HG03469 (cell line): ENCODE data around the gene BLVRB.

ENCODE experiments used
- ATAC-seq: cut with Tn5 transposase; IDR thresholded peaks from one replicate; pipeline ENCODE4 v1.9.1; 2021; ENCODE audit warnings: mild to moderate bottlenecking, moderate library complexity, moderate number of reproducible peaks; ENCODE audit not compliant: unreplicated experiment

The BLVRB gene

GRCh38 chr19:40424637-40425449 is 40.7 kb downstream of the BLVRB start:
- ATAC-seq, result no peak

GRCh38 chr19:40423938-40424337 is 41.6 kb downstream of the BLVRB start:
- ATAC-seq, result no peak

GRCh38 chr19:40422748-40423566 is 42.6 kb downstream of the BLVRB start:
- ATAC-seq, result no peak

GRCh38 chr19:40421993-40422747 is 43.4 kb downstream of the BLVRB start:
- ATAC-seq, result no peak

- ATAC-seq, result no peak
These were observed 44.5 kb downstream of the BLVRB start for GRCh38 chr19:40420766-40421765.

GRCh38 chr19:40420451-40420765 is 45.1 kb downstream of the BLVRB start:
- no peak for ATAC-seq

GRCh38 chr19:40419780-40420179 is 45.8 kb downstream of the BLVRB start:
- ATAC-seq, result no peak

GRCh38 chr19:40419066-40419612 is 46.4 kb downstream of the BLVRB start:
- no peak for ATAC-seq

GRCh38 chr19:40418040-40418439 is 47.5 kb downstream of the BLVRB start:
- ATAC-seq, result no peak

- no peak for ATAC-seq
These were observed 47.9 kb downstream of the BLVRB start for GRCh38 chr19:40417643-40417981.

GRCh38 chr19:40416918-40417642 is 48.5 kb downstream of the BLVRB start:
- no peak for ATAC-seq

GRCh38 chr19:40415768-40416167 is 49.8 kb downstream of the BLVRB start:
- no peak for ATAC-seq

- no peak for ATAC-seq
These were observed 50.7 kb downstream of the BLVRB start for GRCh38 chr19:40414542-40415535.

- ATAC-seq, result no peak
These were observed 52.2 kb downstream of the BLVRB start, which contains the start of gene PRX for GRCh38 chr19:40413291-40413845. PRX (minus strand) TSS chr19:40413378; CDS start chr19:40407932, 5,446 bp downstream.

- no peak for ATAC-seq
These were observed 52.7 kb downstream of the BLVRB start for GRCh38 chr19:40412866-40413265.

- ATAC-seq, result no peak
These were observed 53.5 kb downstream of the BLVRB start for GRCh38 chr19:40411958-40412499.

GRCh38 chr19:40411125-40411842 is 54.3 kb downstream of the BLVRB start:
- ATAC-seq, result no peak
